NCI-H774 (cell line): ENCODE measurements around the gene SMCO1.
A peak's percentile ranks its signal among the peaks of the same experiment; 100 is the strongest.
"Not testable (repeated sequence)": the region's sequence is repeated elsewhere in the genome, so short reads cannot be mapped to it uniquely, and the experiment has no call there.

ENCODE experiments used
- DNase-seq: peaks from one replicate; lab custom pipeline; 2025; lab: John Stamatoyannopoulos, UW

The SMCO1 gene

DNA sequence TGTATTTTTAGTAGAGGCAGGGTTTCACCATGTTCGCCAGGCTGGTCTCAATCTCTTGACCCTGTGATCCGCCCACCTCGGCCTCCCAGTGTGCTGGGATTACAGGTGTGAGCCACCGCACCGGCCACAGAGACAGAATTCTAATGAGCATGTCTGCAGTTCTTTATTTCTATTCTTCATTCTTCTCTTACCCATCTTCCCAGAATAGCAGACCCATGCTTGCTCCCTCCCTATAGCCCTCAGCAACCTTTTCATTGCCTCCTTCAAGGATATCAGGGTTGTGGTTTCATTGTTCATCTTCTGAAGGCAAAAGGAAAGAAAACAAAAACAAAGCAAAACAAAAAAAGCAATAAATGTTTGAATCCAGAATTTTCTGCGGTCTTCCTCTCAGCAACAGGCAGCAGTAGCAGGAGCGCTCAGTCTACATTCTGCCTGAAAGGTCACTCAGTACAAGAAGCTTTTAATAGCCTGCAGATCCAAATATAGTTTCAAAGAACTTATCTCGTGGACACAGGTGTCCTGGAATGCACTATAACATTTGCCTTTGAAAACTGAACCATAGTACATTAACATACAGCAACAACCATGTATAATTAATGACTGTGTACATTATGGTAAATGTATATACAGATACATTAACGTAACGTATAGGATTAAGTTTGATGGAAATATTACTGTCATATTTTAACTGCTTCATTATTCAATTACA lies at the start of gene SMCO1:
TSS of gene SMCO1 (minus strand) at position 434 of the 709 bp plus-strand sequence. CDS start at position 297, 137 bp downstream.
- DNase-seq, result no peak

DNA sequence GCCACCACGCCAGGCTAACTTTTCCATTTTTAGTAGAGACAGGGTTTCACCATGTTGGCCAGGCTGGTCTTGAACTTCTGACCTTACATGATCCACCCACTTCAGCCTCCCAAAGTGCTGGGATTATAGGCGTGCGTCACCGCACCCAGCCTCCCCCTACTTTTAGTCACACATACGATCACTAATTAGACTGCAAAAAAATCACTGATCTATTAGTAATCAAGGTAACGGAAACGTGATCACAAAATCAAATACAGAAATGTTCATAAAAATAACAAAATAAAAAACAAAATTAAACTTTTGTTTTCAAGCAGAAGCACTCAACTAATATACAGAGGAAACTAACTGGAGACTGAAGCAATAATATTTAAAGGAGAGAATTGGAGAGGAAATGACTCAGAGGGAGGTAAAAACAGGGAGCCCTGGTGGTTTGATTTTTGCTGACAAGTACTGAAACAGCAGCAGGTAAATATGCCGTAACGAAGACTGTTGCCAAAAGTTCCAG lies 48.6 kb upstream of the SMCO1 start:
- DNase-seq, result no peak

GRCh38 chr3:196559826-196560225 lies 44.7 kb upstream of the SMCO1 start:
- DNase-seq, result no peak

DNA sequence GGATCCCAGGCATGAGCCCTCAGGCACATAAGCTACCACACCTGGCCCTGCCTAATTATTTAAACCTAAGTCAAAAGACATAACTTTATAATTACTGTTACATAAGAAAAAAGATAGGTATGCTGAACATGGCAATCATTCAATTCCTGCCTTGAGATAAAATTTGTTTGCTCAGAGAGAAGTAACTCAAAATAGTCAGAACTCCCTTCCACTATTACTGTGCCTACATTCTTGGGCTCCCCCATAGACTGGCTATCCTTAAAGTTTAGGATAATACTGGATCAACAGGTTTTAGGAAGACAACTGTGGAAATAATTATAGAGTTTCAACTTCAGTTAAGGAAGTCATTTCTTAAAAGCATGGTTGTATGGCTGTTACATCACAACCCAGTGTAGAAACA lies 43.3 kb upstream of the SMCO1 start:
- DNase-seq, result no peak

DNA sequence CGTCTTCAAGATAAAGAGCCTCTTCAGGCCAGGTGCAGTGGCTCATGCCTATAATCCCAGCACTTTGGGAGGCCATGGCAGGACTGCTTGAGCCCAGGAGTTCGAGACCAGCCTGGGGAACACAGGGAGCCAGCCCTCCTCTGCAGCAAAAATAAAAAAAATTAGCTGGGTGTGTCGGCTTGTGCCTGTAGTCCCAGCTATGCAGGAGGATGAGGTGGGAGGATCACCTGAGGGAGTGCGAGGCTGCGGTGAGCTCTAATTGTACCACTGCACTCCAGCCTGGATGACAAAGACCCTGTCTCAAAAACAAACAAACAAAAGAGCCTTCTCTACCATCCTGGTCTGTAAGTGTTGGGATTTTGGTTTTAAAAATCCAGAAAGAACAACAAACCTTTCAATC lies 42.1 kb upstream of the SMCO1 start:
- DNase-seq, result no peak

DNA sequence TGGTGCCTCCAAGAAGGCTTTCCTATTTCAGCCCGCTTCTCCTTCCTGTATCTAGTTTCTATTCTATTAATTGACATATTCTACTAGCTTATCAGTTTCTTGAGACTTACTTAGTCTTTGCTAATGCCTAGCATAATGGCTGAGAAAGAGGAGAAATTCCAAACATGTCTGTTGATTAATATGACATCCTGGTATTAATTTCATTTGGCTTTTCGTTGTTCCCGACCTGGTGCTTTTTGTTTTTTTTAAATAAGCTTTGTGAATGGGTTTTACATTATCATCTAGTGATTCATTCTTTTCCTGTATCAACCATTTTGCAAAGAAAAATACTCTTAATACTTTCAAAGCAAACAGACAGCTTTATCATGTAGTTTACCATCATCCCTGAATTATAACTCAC lies 40.1 kb upstream of the SMCO1 start:
- no peak for DNase-seq

DNA sequence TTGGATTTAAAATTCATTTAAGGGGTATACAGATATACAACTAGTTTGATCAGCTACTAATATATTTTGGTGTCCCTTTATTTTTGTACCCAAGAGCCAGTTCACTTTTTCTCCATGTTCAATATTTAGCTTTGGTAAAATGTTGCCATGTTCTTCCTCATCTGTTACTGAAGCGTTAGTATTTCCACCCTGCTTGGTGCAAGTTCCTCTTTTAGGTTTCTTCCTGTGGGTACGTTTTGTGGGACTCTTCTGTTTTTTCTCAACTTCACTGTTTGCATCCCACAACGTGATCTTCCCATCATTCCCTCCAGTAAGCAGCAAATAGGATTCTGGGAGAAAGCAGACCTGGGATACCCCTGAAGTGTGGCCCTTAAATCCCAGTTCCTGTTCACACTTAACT lies 39.1 kb upstream of the SMCO1 start:
- DNase-seq, result no peak

- no peak for DNase-seq
These were observed 38.4 kb upstream of the SMCO1 start for GRCh38 chr3:196553551-196553950.

GRCh38 chr3:196552253-196552652 lies 37.1 kb upstream of the SMCO1 start:
- no peak for DNase-seq

GRCh38 chr3:196550172-196550571 lies 35.0 kb upstream of the SMCO1 start:
- not testable (repeated sequence) for DNase-seq

- DNase-seq, result not testable (repeated sequence)
These were observed 34.2 kb upstream of the SMCO1 start for GRCh38 chr3:196549312-196549711.

DNA sequence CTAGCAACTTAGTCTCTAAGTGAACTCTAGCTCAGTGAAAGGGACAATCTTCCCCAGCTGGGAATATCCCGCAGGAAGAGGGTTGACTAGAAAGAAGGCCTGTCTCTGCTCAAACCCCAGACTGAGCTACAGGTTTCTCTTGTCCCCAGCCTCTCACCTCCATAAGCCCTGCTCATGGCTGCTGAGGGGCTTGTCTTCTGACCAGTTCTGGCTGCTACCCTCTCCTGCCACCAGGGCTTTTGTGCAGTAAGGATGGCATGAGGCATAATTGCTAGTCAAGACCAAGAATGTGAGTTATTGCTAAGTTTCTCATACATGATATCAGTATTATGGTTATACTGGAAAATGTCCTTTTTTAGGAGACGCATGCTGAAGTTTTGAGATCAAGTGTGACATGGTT lies 31.9 kb upstream of the SMCO1 start:
- DNase-seq, result no peak

DNA sequence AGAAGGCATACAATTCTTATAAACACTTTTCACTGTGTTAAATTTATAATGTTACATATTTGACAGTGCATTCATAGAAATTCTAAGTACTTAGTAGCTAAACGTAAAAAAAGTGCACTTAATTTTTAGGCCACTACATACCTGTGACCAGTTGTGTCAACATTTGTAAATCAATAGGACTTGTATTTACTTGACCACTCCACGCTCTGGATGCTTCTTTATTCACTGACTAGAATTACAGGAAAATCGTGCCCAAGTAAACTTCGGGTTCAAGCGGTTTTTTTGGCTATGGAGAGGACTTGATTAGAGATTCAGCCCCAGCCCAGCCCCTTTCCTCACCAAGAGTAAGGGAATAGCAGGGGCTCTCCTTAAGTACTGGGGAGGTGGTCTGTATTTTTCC lies 31.4 kb upstream of the SMCO1 start:
- DNase-seq, result peak; percentile 46

GRCh38 chr3:196544491-196544992 lies 29.4 kb upstream of the SMCO1 start:
- no peak for DNase-seq

- DNase-seq, result no peak
These were observed 26.7 kb upstream of the SMCO1 start for GRCh38 chr3:196541684-196542445.

GRCh38 chr3:196537319-196537984 lies 22.3 kb upstream of the SMCO1 start:
- peak; percentile 23 for DNase-seq

GRCh38 chr3:196533260-196533681 lies 18.1 kb upstream of the SMCO1 start:
- no peak for DNase-seq

GRCh38 chr3:196531418-196531817 lies 16.3 kb upstream of the SMCO1 start:
- DNase-seq, result no peak

DNA sequence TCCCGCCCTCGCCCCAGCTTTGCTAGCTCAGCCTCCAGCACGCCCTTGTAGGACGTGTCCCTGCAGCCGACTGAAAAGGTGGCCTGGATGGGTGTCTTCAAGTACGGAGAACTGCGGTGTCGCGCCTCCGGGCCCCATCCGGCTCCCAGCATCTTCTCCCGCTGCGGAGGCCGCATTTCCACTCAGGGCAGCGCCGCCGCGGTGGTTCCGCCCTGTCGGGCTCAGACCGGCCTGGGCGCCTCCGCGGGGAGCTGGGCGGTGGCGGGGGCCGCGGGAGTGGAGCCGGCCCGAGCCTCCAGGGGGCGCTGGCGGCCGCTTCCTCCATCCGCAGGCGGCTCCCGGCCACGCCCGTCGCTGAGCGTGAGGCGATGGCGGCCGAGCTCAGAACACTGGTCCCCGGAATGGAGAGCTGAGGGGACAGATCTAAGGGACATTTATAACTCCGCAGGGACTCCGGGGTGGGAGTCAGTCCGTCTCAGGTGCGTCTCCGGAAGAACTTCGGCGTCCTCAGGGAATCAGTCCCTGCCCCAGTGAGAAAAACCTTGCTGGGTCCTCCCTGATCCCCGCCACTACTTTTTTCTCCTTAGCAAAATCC lies 13.6 kb upstream of the SMCO1 start:
- peak; percentile 95 for DNase-seq

DNA sequence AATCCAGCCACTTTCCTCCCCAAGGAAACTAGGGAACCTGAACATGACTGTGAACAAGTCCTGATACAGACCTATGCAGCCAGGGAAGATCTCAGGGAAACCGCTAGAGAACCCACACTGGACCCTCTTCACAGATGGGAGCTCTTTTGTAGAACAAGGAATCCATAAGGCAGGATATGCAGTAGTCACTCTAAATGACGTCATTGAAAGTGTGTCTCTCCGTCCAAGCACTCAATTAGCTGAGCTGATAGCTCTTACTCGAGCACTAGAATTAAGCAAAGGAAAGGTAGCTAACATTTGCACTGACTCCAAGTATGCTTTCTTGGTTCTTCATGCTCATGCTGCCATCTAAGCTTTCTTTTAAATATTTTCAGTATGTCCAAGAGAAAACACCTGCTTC lies 10.0 kb upstream of the SMCO1 start:
- DNase-seq, result no peak

GRCh38 chr3:196524527-196524926 lies 9.4 kb upstream of the SMCO1 start:
- DNase-seq, result no peak

- no peak for DNase-seq
These were observed 8.7 kb upstream of the SMCO1 start for GRCh38 chr3:196523841-196524240.
